G401 (cell line): Measurements from ENCODE around the gene FRAS1. TPM values are rescaled to one million over a fixed set of nuclear protein-coding genes. Genes with fewer than 3 reads are reported as not detected.
"Not testable (repeated sequence)": the region's sequence is repeated elsewhere in the genome, so short reads cannot be mapped to it uniquely, and the experiment has no call there.

Source experiments
- DNase-seq: peaks from one replicate; pipeline ENCODE4 v3.0.0-alpha.2; 2015; ENCODE audit warnings: low spot score
- in situ Hi-C: cut with HindIII; loops from 2 replicates; pipeline ENCODE4 v1.10.0; 2016; ENCODE audit warnings: low sequenced_read_pairs, mixed read lengths
- total RNA-seq: library from RNA; depleted of rRNA; stranded (reverse); fragments of >200 nt; shearing (Covaris generic); gene quantifications from 2 replicates; pipeline ENCODE4 v1.2.3, GENCODE V29; 2014

The FRAS1 gene
- total RNA-seq, 1 experiment from 2014 or later: not detected

DNA sequence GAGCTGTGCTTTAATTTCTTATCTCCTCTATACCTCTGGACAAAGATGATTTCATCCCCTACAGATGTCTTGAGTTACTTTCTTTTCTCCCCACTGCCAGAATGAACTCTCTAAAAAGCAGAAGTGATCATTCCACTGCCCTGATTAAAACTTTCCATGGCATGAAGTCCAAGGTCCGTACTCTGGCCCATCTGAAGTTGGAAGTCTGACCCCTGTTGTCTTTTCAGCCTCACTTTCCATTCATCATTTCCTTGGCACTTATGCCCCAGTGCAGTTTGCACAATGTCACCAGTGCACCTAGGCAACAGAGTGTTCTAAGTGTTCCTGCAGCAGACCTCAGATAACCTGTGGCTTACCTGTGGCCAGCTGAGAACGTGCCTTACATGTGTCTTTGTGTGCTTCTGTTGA, 242.4 kb downstream of the FRAS1 start:
- no peak for DNase-seq
- in situ Hi-C loops: no loop called here

DNA sequence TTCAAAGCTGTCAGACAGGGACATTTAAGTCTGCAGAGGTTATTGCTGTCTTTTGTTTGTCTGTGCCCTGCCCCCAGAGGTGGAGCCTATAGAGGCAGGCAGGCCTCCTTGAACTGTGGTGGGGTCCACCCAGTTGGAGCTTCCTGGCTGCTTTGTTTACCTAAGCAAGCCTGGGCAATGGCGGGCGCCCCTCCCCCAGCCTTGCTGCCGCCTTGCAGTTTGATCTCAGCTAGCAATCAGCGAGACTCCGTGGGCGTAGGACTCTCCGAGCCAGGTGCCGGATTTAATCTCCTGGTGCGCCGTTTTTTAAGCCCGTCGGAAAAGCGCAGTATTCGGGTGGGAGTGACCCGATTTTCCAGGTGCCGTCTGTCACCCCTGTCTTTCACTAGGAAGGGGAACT, 250.1 kb downstream of the FRAS1 start:
- DNase-seq, in situ Hi-C loops: not testable (repeated sequence)

- no peak for DNase-seq
Measured at GRCh38 chr4:78308517-78308916, 251.4 kb downstream of the FRAS1 start.

GRCh38 chr4:78309352-78309751, 252.2 kb downstream of the FRAS1 start:
- no peak for DNase-seq
- in situ Hi-C loops: no loop called here

More at GRCh38 chr4:78308517-78308916, 251.4 kb downstream of the FRAS1 start:
- in situ Hi-C loops: no loop called here

DNA sequence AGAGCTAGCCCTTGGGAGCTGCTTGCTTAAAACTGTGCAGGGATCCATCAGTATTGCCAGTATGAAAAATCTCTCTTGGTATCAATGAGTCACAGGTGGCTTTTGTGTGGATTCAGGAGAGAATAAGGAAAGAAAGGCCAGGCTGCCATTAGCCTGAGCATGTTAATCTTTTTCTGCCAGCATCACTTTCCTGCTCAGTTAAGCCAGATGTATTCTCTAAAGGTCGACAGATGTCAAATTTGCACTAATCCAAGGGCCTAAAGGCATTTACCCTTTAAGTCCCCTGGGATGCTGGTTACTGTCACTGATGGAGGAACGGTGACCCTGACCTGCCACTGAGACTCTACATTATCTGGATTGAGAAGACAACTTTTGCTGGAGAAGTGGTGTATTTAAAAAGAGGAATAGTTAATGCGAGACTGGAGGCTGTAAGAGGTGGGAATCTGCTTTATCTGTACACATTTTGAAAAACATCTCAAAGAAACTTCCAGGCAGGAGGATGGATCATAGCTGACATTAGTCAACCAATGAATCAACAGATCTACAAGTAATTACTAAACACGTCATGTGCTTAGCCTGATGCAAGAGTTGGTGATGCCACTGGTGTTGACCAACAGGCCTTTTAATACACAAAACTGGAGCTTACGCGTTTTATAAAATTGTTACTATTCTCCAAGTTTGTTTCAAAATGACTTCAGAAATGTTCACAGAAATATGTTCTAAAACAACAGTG, 253.1 kb downstream of the FRAS1 start:
- no peak for DNase-seq
- in situ Hi-C loops: no loop called here

DNA sequence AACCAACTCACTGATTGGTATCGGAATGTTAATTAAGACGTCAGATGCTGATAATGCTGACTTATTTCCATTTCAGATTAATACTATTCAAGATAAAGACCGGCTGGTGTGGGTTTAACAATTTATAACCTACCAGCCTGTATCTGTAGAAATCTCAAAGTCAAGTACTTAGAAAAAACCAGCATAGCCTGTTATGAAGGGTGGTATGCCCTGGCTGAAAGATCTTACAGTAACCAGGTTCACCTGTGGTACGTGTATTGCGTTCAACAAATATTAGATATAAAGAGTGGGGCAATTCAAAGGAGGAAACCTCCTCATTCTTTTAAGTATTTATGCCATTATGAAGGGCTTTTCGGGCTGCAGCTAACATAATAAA, 253.6 kb downstream of the FRAS1 start:
- DNase-seq: no peak
- in situ Hi-C loops: no loop called here

- no peak for DNase-seq
- in situ Hi-C loops: no loop called here
Measured at GRCh38 chr4:78311306-78311705, 254.2 kb downstream of the FRAS1 start.

- DNase-seq: no peak
- in situ Hi-C loops: no loop called here
Measured at GRCh38 chr4:78312989-78313753, 256.0 kb downstream of the FRAS1 start.

- in situ Hi-C loops: no loop called here
Measured at GRCh38 chr4:78313754-78314120, 256.6 kb downstream of the FRAS1 start.

DNA sequence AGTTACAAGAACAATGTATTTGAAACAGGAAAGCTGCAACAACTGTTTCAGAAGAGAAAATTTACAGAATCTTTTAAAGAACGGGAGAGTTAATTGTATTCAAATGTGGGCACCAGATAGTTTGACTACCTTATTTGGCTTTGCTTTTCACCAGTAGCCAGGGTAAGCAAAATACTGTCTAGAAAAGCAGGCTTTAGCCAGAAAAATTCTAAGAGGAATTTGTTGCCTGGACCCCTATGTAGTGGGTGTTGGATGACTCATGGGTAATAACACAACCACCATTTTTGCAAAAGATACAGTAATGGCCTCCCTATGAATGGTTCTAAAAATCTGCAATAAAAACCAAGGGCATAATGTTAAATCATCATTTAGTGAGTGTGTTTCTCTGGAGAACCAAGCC, 261.0 kb downstream of the FRAS1 start:
- in situ Hi-C loops: no loop called here
- DNase-seq: no peak

More at GRCh38 chr4:78313754-78314120, 256.6 kb downstream of the FRAS1 start:
- no peak for DNase-seq

GRCh38 chr4:78320349-78320935, 263.3 kb downstream of the FRAS1 start:
- in situ Hi-C loops: no loop called here
- no peak for DNase-seq

DNA sequence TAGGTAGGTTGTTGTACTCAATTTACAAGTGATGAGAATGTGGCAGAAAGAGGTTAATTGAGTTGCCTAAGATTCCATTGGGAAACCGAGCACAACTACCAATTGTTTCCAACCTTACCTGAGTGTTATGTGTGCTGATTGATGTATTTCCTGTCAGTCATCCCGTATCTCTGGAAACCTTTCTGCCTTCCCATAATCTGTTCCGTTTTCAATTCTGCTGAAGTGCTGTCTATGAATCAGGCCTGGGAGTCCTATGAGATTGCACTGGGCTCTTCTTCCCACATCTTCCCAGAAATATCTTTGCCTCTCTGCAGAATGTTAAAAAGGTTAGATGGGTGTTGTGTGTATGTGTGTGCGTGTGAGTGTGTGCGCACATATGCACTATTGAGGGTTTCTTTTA, 264.9 kb downstream of the FRAS1 start:
- DNase-seq: no peak
- in situ Hi-C loops: no loop called here

- in situ Hi-C loops: no loop called here
Measured at GRCh38 chr4:78323439-78323838, 266.3 kb downstream of the FRAS1 start.

DNA sequence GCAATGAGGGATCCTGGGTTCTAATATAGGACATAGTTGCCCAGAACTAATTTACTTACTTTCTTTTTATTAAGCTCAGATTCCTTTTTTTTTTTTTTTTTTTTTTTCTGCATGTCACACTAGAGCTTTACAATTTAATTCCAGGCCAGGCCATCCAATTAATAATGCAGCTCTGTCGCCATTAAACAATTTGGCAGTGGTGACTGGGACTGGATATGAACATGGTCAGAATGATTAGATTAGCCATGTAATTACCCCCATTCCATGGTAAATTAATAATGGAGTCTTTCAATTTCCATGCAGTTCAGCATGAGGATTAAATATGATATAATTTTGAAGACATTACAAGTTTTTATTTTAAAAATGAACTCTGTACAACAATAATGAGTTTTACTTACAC, 267.5 kb downstream of the FRAS1 start:
- DNase-seq: no peak
- in situ Hi-C loops: no loop called here

More at GRCh38 chr4:78323439-78323838, 266.3 kb downstream of the FRAS1 start:
- no peak for DNase-seq

- in situ Hi-C loops: no loop called here
- DNase-seq: no peak
Measured at GRCh38 chr4:78325271-78326157, 268.4 kb downstream of the FRAS1 start.

DNA sequence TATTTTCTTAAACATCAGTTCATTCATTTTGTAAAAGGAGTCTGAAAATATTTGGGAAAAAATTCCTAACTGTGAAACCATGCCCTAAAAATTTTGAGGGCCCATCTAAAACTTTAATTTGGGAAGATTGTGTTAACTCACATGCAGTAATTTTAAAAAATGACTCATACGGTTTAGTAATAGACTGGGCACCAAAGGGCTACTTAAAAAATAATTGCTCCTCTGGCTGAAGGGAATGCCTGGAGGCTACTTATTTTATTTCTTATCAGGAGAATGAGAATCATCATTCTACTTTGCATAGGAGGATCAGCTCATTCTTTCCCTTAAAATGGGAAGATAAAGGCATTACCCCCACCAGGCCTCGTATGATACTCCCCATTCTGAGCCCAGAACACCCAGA, 271.5 kb downstream of the FRAS1 start:
- DNase-seq, in situ Hi-C loops: not testable (repeated sequence)

GRCh38 chr4:78331186-78331585, 274.1 kb downstream of the FRAS1 start:
- in situ Hi-C loops: no loop called here

GRCh38 chr4:78331965-78332364, 274.8 kb downstream of the FRAS1 start:
- in situ Hi-C loops: no loop called here
- DNase-seq: no peak

More at GRCh38 chr4:78331186-78331585, 274.1 kb downstream of the FRAS1 start:
- no peak for DNase-seq

GRCh38 chr4:78332976-78333375, 275.9 kb downstream of the FRAS1 start:
- DNase-seq: no peak
- in situ Hi-C loops: no loop called here
